Measurements from ENCODE around the gene ESYT2.

ESYT2 gene

GRCh38 chr7:158760936-158761335 lies 68.4 kb downstream of the ESYT2 start:
- no peak for DNase-seq

GRCh38 chr7:158760445-158760764 lies 68.9 kb downstream of the ESYT2 start:
- DNase-seq, result no peak

DNA sequence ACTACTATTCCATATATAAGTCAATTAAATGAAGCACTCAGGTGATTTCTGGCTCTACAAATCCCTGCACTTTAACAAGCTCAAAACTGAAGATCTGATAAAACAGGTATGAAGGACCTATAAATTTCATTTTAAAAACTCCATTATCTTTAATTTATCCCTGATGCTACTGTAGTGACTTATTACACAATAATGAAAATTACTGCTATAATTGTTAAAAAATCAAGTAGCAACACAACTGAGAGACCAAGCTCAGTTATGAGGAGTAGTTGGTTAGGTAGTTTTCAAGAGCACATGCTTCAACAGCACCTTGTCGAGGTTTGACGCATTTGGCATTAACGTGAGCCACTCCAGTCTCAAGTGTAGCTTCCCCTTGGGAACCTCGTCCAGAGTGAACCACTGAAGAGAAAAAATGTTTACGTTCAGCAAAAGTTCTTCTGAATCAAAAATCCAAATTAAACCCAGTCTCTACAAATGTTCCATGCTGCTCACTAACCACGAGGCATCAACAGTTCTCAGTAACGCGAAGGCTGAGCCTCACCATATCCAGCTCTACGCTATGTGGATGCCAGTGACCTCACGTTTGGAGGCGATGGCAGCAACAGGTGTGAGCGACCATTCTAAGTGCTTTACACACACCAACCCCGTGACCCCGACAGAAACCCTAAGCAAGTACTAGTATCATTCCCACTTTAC lies 69.4 kb downstream of the ESYT2 start:
- no peak for DNase-seq

- DNase-seq, result no peak
Observed at GRCh38 chr7:158759245-158759614, 70.1 kb downstream of the ESYT2 start.

- DNase-seq, result no peak
Observed at GRCh38 chr7:158758586-158759244, 70.6 kb downstream of the ESYT2 start.

DNA sequence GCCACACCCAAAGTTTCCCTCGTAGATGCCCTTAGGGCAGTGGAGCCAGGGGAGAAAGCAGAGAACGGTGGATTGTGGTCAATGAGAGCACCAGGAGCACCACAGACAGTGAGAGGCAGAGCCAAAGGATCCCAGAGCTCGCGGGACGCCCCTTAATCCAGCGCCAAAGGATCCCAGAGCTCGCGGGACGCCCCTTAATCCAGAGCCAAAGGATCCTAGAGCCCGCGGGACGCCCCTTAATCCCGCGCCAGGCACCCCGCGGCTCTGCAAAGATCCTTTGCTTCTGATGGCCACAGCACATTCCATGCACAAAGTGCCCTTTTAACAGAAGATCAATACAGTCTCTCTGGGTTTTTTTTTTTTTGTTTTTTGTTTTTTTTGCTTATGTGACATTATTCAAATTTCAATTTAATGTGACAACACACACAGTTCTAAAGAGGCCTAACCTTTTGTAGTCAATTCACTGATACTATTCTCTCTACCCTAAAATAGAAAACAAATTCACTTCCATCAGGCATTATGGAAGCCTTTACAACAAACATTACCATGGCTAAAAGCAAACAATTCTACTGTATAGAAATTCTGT lies 71.8 kb downstream of the ESYT2 start:
- no peak for DNase-seq

GRCh38 chr7:158754746-158755444 lies 74.4 kb downstream of the ESYT2 start:
- DNase-seq, result no peak

GRCh38 chr7:158753900-158754299 lies 75.4 kb downstream of the ESYT2 start:
- no peak for DNase-seq

DNA sequence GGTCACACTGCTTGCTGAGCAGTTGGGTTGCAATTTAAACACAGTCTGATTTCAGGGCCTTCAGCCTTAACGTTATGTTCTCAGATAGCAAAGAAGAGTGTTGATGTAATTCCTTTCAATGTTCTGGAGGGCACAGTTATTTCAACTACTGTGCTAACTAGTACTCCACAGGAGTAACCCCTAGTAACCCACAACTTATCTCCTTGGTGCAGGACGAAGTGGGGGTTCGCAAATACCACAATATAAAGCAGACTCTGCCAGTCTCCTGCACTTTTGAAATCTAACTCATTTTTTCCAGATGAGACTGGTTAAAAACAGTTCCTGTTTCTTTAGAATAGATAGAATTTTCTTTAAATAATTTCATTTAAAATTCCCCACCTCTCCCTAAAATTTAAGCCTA lies 77.6 kb downstream of the ESYT2 start:
- no peak for DNase-seq

DNA sequence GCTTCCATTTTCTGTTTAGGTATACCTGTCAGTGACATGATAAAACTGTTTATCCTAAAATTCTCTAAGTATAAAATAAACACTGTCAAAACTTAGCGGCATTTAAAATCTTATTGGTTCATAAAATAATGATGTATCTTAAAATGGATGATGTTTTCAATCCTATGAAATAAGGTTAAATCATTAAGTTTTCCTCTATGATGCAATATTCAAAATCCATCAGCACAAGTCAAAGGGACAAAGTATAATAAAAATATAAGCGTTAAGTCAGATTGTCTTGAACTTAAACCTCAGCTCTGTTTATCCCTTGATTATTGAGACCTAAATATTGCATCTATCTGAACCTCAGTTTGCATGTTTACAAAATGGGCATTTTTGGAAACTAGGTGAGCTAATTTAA lies 78.1 kb downstream of the ESYT2 start:
- no peak for DNase-seq

GRCh38 chr7:158750702-158751101 lies 78.6 kb downstream of the ESYT2 start:
- no peak for DNase-seq

GRCh38 chr7:158749396-158749795 lies 79.9 kb downstream of the ESYT2 start:
- no peak for DNase-seq

DNA sequence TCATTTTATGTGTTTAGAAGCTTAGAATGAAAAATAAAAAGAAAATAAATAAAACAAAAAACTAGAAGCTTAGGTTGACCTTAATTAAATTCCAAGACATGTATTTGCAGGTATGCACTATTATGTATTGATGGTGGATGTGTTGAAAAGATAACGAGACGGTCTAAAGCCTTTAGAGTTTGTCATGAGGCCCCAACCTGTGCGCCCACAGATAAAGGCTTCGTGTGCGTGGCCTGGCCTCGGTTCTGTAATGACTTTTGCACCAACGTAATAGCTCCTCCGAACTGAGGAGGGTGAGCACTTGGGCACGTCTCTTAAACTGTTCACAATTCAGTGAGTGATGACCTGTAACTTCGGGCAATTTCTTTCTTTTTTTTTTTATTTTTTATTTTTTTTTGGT lies 81.0 kb downstream of the ESYT2 start:
- DNase-seq, result no peak

GRCh38 chr7:158747408-158747807 lies 81.9 kb downstream of the ESYT2 start:
- DNase-seq, result no peak

DNA sequence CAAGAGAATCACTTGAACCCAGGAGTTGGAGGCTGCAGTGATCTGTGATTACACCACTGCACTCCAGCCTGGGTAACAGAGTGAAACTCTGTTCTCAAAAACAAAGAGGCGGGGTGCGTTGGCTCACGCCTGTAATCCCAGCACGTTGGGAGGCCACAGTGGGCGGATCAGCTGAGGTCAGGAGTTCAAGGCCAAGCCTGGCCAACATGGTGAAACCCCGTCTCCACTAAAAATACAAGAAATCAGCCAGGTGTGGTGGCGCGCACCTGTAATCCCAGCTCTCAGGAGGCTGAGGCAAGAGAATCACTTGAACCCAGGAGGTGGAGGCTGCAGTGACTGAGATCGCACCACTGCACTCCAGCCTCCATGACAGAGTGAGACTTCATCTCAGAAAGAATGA lies 82.4 kb downstream of the ESYT2 start:
- no peak for DNase-seq

GRCh38 chr7:158745057-158745715 lies 84.1 kb downstream of the ESYT2 start:
- no peak for DNase-seq

DNA sequence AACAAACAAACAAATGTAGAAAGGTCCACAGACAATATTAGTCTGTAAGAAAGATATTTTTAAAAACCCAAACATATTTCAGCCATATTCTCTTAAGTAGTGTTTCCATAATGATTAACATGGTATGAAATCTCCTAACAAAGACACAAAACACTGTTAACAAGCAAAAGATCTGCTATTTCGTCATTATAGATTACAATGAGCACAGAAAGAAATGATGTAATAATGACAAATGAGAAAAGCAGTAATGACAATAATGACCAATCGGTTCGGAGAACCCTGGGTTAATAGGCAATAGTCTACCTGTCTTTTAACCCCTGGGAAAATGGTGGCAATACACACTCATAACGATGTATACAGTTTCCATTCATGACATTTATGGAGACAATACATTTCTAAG lies 85.2 kb downstream of the ESYT2 start:
- no peak for DNase-seq

- DNase-seq, result no peak
Observed at GRCh38 chr7:158743219-158743618, 86.1 kb downstream of the ESYT2 start.

- DNase-seq, result no peak
Observed at GRCh38 chr7:158742065-158742821, 87.1 kb downstream of the ESYT2 start.

- no peak for DNase-seq
Observed at GRCh38 chr7:158741294-158741666, 88.0 kb downstream of the ESYT2 start.

- DNase-seq, result no peak
Observed at GRCh38 chr7:158740657-158741293, 88.5 kb downstream of the ESYT2 start.

DNA sequence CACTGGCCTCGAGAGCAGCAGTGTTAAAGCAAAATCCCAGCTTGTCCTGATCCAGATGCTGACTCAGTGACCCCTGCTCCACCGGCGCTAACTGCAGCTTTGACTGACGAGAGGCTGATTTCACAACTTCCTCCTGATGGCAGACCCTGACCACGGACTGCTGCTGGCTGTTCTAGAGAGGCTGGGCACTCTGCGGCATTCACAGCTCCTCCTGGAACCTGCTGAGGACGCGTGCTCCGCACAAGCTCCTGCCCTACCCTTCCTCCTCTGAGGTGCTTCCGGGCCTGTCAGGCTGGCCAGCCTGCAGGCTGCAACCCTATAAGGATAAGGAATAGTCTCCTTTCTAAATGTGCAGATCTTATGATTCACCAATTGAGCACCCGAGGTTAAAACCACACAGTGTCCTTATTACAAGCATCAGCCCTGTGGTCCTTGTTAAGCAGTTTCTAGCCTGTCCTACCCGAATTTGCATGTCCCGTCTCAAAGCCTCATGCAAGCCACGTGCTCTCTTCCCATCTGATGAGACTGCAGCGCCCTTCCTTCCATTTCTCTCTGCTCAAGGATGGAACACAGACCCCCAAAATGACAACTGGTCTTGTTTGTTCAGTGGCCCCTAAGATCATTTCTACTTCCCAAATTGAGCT lies 89.2 kb downstream of the ESYT2 start:
- no peak for DNase-seq

Measured in stimulated activated CD4-positive, alpha-beta T cell treated with anti-CD3 and anti-CD28 coated beads, Interleukin-4, amount 100 ng/mL, for 4 hours (primary cell).